ENCODE data around the gene PDGFB. TPM values are rescaled to one million over a fixed set of nuclear protein-coding genes. Genes with fewer than 3 reads are reported as not detected.

The PDGFB gene
- total and polyA plus RNA-seq, 8 donors = 1.2 to 58.5 (median 3.9) TPM

DNA sequence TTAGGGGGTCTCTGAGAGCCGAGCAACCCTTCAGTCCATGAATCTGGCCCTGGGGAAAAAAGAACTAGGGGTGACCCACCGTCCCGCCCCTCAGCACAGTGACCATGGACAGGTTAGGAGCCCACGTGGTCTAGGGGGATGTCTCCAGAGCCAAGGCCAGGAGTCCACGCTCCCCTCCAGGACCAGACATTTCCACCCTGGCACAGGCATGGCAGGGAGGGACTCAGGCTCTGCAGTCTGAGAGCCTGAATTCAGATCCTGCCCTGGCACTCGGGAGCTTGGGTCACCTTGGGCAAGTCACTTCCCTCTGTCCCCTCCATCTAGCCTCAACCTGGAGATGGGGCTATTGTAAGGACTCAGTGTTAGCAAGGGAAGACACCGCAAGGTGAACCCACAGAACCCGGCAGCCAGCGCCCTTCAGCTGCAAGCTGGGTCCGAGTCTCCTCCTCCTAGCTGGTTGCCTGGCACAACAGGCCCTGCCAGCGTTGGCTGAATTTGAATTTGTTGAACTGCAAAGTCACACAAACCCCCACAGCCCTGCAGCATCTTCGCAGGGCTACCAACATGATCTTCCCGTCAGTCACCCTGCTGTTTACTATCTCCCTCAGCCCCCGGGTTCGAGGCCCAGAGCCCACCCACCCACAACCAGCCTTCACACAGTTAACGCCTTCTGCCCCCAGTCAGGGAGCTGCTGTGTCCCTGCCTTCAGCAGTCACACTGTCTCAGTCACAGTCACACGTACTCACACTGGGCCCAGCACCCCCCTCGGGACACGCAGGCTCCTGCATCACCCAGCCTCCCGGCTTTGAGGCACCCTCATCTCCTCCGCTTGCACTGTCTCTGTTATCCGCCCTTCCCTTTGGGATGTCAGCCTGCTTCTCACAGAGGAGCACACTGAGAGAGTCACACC lies 603 bp upstream of the PDGFB start:
- no peak for TF ChIP-seq CTCF (IDR thresholded peaks at IDR 0.05)
- TF ChIP-seq POLR2A (IDR thresholded peaks at IDR 0.05) = no peak
- no peak for TF ChIP-seq POLR2AphosphoS5 (IDR thresholded peaks at IDR 0.05)
- no peak for TF ChIP-seq EP300 (IDR thresholded peaks at IDR 0.05)
- Histone ChIP-seq H3K27me3 (peaks cover 0 to 87% (median 21%) of the 10 kb centered on the region in 3 donors), H3K4me1 (peaks cover 48 to 55% (median 52%) of the 10 kb centered on the region in 4 donors), H3K9me3 (no peaks in the 10 kb centered on the region), H3K4me3 (peak overlapping the region; percentile 52 to 65 (median 55)), H3K27ac (peak overlapping the region in 4 of 5 donors; percentile 68 to 86 (median 81)), H3K36me3 (no peaks in the 10 kb centered on the region)
- WGBS, 5 donors = 53 to 68% (median 60%) methylated on average over 18 to 22 of the region's 22 CpGs
- DNase-seq = no peak
- intact Hi-C loops (cut with DNase I; ENCODE audit: low total_unique reads) = no loop called here

DNA sequence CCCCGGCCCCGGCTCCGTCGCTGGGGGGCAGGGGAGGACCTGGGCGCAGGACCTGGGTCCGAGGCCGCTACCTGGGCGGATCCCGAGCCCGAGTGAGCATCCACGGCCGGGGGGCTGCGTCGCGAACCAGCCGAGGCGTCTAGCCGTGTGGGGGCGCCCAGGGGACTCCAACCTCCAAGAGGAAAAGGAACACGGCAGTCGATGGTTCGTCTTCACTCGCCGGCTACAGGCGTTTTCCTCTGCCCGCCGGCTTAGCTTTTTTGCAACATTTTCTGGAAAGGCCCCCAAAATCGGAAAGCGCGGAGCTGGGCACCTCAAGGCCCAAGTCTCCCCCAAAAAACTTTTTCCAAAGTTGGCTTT lies 666 bp downstream of the PDGFB start:
- Histone ChIP-seq H3K27ac (peak overlapping the region; percentile 78 to 86 (median 84)), H3K27me3 (peaks cover 0 to 85% (median 21%) of the 10 kb centered on the region in 3 donors)

DNA sequence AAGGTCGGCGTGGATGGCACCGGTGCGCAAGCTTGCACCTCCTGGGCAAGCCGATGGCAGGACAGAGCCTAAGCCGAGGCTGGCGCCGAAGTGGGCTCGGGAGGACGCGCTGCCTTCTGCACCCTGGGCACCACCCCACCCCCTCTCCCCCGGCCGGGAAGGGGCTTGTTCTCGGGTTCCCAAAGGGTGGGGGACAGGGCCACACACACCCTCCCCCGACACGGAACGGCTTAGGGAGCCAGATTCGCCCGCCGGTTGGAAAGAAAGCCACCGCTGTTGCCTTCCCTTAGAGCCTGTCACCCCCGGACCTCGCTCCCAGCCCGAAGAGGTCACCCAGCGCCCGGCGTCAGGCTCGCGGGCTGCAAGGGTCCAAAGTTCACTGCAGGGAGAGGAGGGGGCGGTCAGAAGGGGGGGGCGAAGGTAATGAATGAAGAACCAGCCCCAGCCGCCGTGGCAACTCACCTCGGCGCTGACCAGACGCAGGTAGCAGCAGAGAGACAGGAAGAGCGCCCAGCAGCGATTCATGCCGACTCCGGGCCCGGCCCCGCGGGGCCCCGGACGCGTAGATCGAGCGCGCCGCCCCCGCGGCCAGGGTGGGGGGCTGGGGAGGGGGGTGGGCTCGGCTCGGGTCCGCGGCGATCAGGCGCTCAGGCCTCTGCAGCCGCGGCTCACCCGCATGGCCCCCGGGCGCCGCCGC lies 1.2 kb downstream of the PDGFB start:
- DNase-seq = peak in 1 of 2 donors; percentile 65
- Histone ChIP-seq H3K27me3 (peaks cover 0 to 82% (median 21%) of the 10 kb centered on the region in 3 donors), H3K4me1 (peaks cover 66 to 73% (median 70%) of the 10 kb centered on the region in 4 donors), H3K27ac (peak overlapping the region; percentile 78 to 86 (median 84)), H3K36me3 (no peaks in the 10 kb centered on the region), H3K9me3 (no peaks in the 10 kb centered on the region), H3K4me3 (peak overlapping the region; percentile 52 to 65 (median 55))
- WGBS, 5 donors = 0 to 2% (median 1%) methylated on average over 1 to 59 of the region's 65 CpGs
- TF ChIP-seq CTCF (IDR thresholded peaks at IDR 0.05) (no peak), POLR2AphosphoS5 (IDR thresholded peaks at IDR 0.05) (no peak), POLR2A (IDR thresholded peaks at IDR 0.05) (no peak), EP300 (IDR thresholded peaks at IDR 0.05) (no peak)
- intact Hi-C loops (cut with DNase I; ENCODE audit: low total_unique reads) = no loop called here

More for the DNA sequence above, 666 bp downstream of the PDGFB start:
- peak in 1 of 2 donors; percentile 62 for DNase-seq
- H3K4me1 ChIP-seq = peaks cover 61 to 68% (median 64%) of the 10 kb centered on the region in 4 donors
- no peaks in the 10 kb centered on the region for H3K36me3 ChIP-seq
- intact Hi-C loops (cut with DNase I; ENCODE audit: low total_unique reads) = no loop called here
- 0 to 1% (median 1%) methylated on average over 11 to 30 of the region's 30 CpGs for WGBS, 5 donors
- TF ChIP-seq CTCF (IDR thresholded peaks at IDR 0.05) (no peak), POLR2AphosphoS5 (IDR thresholded peaks at IDR 0.05) (no peak), POLR2A (IDR thresholded peaks at IDR 0.05) (no peak), EP300 (IDR thresholded peaks at IDR 0.05) (no peak)
- H3K4me3 ChIP-seq = peak overlapping the region; percentile 52 to 65 (median 55)
- no peaks in the 10 kb centered on the region for H3K9me3 ChIP-seq
